ENCODE measurements around the gene CYP2B6. TPM values are rescaled to one million over a fixed set of nuclear protein-coding genes. Genes with fewer than 3 reads are reported as not detected.
"Not testable (repeated sequence)": the region's sequence is repeated elsewhere in the genome, so short reads cannot be mapped to it uniquely, and the experiment has no call there.

The CYP2B6 gene
- total RNA-seq, 2 experiments from 2014 or later: not detected

- Mint-ChIP-seq H3K27ac (no peak overlapping the region), H3K4me3 (no peak overlapping the region), H3K36me3 (ENCODE audit: low read depth) (no peaks in the 10 kb centered on the region), H3K9me3 (no peaks in the 10 kb centered on the region), H3K27me3 (peaks cover 36% of the 10 kb centered on the region), H3K4me1 (ENCODE audit: low read depth) (peaks cover 17% of the 10 kb centered on the region)
- no peaks in the 10 kb centered on the region for H3K36me3 ChIP-seq (ENCODE audit: insufficient read depth, low read length)
- peaks cover 0 to 4% of the 10 kb centered on the region in 2 experiments for H3K9me3 ChIP-seq (ENCODE audit: control insufficient read depth in 1 of 2, insufficient read depth in 1 of 2, low read length in 2 of 2)
- no peak overlapping the region for H3K27ac ChIP-seq (ENCODE audit: low read depth in 1 of 2, low read length in 2 of 2)
- ATAC-seq (ENCODE audit: poor library complexity) (no peak), DNase-seq (no peak)
- ChIA-PET POLR2A (no interaction called here), CTCF (no interaction called here)
- TF ChIP-seq CTCF (IDR thresholded peaks at IDR 0.05): no peak
- intact Hi-C loops (cut with DNase I, micrococcal nuclease): loop anchor here in 1 of 2 experiments (10.0 kb wide), 1 partner anchor 329 kb away; no protein-coding TSS in a partner anchor
- peaks cover 0 to 8% of the 10 kb centered on the region in 2 experiments for H3K27me3 ChIP-seq (ENCODE audit: control insufficient read depth in 1 of 2, insufficient read depth in 2 of 2, low read length in 2 of 2)
- no peak overlapping the region for H3K4me3 ChIP-seq (ENCODE audit: low read length)
- H3K4me1 ChIP-seq (ENCODE audit: insufficient read depth, low read length): peaks cover 6% of the 10 kb centered on the region
Measured at GRCh38 chr19:40976134-40976533, 14.9 kb upstream of the CYP2B6 start.

GRCh38 chr19:40976724-40977123 is 14.4 kb upstream of the CYP2B6 start:
- CTCF ChIA-PET: no interaction called here
- no peak overlapping the region for H3K4me3 ChIP-seq (ENCODE audit: low read length)
- intact Hi-C loops (cut with DNase I, micrococcal nuclease): loop anchor here in 1 of 2 experiments (10.0 kb wide), 1 partner anchor 328 kb away; no protein-coding TSS in a partner anchor
- no peak overlapping the region for H3K4me3 Mint-ChIP-seq
- peaks cover under 1% of the 10 kb centered on the region for H3K4me1 ChIP-seq (ENCODE audit: insufficient read depth, low read length)
- peaks cover 0 to 4% of the 10 kb centered on the region in 2 experiments for H3K9me3 ChIP-seq (ENCODE audit: control insufficient read depth in 1 of 2, insufficient read depth in 1 of 2, low read length in 2 of 2)
- TF ChIP-seq CTCF (IDR thresholded peaks at IDR 0.05): no peak
- peaks cover 0 to 10% of the 10 kb centered on the region in 2 experiments for H3K27me3 ChIP-seq (ENCODE audit: control insufficient read depth in 1 of 2, insufficient read depth in 2 of 2, low read length in 2 of 2)
- peaks cover 36% of the 10 kb centered on the region for H3K27me3 Mint-ChIP-seq
- H3K36me3 ChIP-seq (ENCODE audit: insufficient read depth, low read length): no peaks in the 10 kb centered on the region
- H3K27ac Mint-ChIP-seq: no peak overlapping the region
- peaks cover 11% of the 10 kb centered on the region for H3K4me1 Mint-ChIP-seq (ENCODE audit: low read depth)
- H3K36me3 Mint-ChIP-seq (ENCODE audit: low read depth): no peaks in the 10 kb centered on the region
- ATAC-seq (ENCODE audit: poor library complexity): no peak
- POLR2A ChIA-PET: no interaction called here
- H3K9me3 Mint-ChIP-seq: no peaks in the 10 kb centered on the region
- H3K27ac ChIP-seq (ENCODE audit: low read depth in 1 of 2, low read length in 2 of 2): no peak overlapping the region
- DNase-seq: no peak

- DNase-seq; H3K4me3 ChIP-seq (ENCODE audit: low read length); H3K36me3 ChIP-seq (ENCODE audit: insufficient read depth, low read length); H3K4me1 ChIP-seq (ENCODE audit: insufficient read depth, low read length); H3K9me3 Mint-ChIP-seq; CTCF ChIA-PET; ATAC-seq (ENCODE audit: poor library complexity); H3K4me1 Mint-ChIP-seq (ENCODE audit: low read depth); POLR2A ChIA-PET; H3K9me3 ChIP-seq (ENCODE audit: control insufficient read depth in 1 of 2, insufficient read depth in 1 of 2, low read length in 2 of 2); H3K27ac Mint-ChIP-seq; H3K36me3 Mint-ChIP-seq (ENCODE audit: low read depth); H3K4me3 Mint-ChIP-seq; H3K27ac ChIP-seq (ENCODE audit: low read depth in 1 of 2, low read length in 2 of 2): not testable (repeated sequence)
- intact Hi-C loops (cut with DNase I, micrococcal nuclease): loop anchor here in 1 of 2 experiments (10.0 kb wide), 1 partner anchor 325 kb away; no protein-coding TSS in a partner anchor
- H3K27me3 Mint-ChIP-seq: peaks cover 47% of the 10 kb centered on the region
- peaks cover 0 to 15% of the 10 kb centered on the region in 2 experiments for H3K27me3 ChIP-seq (ENCODE audit: control insufficient read depth in 1 of 2, insufficient read depth in 2 of 2, low read length in 2 of 2)
Measured at GRCh38 chr19:40979759-40980158, 11.3 kb upstream of the CYP2B6 start.

- H3K4me1 ChIP-seq (ENCODE audit: insufficient read depth, low read length); H3K27ac ChIP-seq (ENCODE audit: low read depth in 1 of 2, low read length in 2 of 2); DNase-seq; H3K36me3 Mint-ChIP-seq (ENCODE audit: low read depth); H3K4me1 Mint-ChIP-seq (ENCODE audit: low read depth); H3K9me3 ChIP-seq (ENCODE audit: control insufficient read depth in 1 of 2, insufficient read depth in 1 of 2, low read length in 2 of 2); ATAC-seq (ENCODE audit: poor library complexity); H3K36me3 ChIP-seq (ENCODE audit: insufficient read depth, low read length); H3K4me3 ChIP-seq (ENCODE audit: low read length); H3K4me3 Mint-ChIP-seq; intact Hi-C loops (cut with DNase I, micrococcal nuclease); POLR2A ChIA-PET; H3K27ac Mint-ChIP-seq; CTCF ChIA-PET; H3K9me3 Mint-ChIP-seq: not testable (repeated sequence)
- peaks cover 47% of the 10 kb centered on the region for H3K27me3 Mint-ChIP-seq
- peaks cover 0 to 15% of the 10 kb centered on the region in 2 experiments for H3K27me3 ChIP-seq (ENCODE audit: control insufficient read depth in 1 of 2, insufficient read depth in 2 of 2, low read length in 2 of 2)
Measured at GRCh38 chr19:40980743-40981442, 10.2 kb upstream of the CYP2B6 start.
